ENCODE data around the gene TRA2A.
"Not testable (repeated sequence)": the region's sequence is repeated elsewhere in the genome, so short reads cannot be mapped to it uniquely, and the experiment has no call there.

TRA2A gene

DNA sequence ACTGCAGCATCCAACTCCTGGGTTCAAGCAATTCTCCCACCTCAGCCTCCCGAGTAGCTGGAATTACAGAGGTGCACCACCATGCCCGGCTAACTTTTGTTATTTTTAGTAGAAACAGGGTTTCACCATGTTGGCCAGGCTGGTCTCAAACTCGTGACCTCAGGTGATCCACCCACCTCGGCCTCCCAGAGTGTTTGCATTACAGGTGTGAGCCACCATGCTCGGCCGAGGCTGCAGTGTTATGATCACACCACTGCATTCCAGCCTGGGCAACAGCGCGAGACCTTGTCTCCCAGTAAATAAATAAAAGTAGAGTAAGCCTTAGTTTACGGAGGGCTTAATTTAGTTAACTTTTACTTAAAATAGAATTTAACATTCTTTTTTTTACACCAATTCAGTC is 37.8 kb downstream of the TRA2A start:
- DNase-seq (ENCODE audit: low spot score) = no peak

- DNase-seq (ENCODE audit: low spot score) = no peak
Measured at GRCh38 chr7:23491502-23491901, 40.3 kb downstream of the TRA2A start.

GRCh38 chr7:23490357-23491135 is 41.2 kb downstream of the TRA2A start:
- DNase-seq (ENCODE audit: low spot score) = no peak

- DNase-seq (ENCODE audit: low spot score) = not testable (repeated sequence)
Measured at GRCh38 chr7:23488714-23489113, 43.1 kb downstream of the TRA2A start.

DNA sequence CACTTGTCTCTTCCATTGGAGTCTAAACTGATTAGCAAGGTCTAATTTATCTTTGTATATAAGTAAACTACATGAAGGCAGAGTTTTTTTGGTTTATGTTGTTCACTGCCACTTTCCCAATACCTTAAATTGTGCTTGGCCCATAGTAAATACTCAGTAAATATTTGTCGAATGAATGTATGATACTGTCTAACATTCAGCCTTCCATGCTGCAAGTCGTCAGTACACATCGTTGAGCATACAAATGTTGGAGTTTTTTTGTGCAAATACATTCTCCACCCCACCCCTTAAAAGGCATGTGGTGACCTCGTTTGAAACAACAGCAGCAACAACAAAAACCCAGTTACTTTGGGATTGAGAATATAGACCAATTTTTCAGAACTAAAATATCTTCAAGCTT is 44.1 kb downstream of the TRA2A start:
- DNase-seq (ENCODE audit: low spot score) = no peak

GRCh38 chr7:23486002-23486773 is 45.6 kb downstream of the TRA2A start:
- DNase-seq (ENCODE audit: low spot score) = no peak

DNA sequence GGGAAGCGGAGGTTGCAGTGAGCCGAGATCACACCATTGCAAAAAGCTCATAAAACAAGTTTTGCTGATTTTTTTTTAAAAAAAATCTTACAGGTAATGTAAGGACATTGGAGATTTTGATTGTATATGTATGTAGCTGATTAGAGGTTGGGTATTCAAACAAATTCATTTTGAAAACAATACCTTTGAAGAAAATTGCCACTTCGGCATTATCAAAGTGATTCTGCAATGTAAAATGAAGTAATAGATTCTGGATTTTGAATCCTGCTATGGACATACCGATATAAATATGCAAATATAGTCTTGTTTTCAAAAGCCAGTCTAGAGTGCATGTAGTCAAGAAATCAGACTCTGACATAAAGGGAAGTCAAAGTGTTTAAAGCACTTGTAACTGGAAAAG is 49.1 kb downstream of the TRA2A start:
- DNase-seq (ENCODE audit: low spot score) = no peak

- no peak for DNase-seq (ENCODE audit: low spot score)
Measured at GRCh38 chr7:23477962-23478866, 53.6 kb downstream of the TRA2A start.

- no peak for DNase-seq (ENCODE audit: low spot score)
Measured at GRCh38 chr7:23477157-23477499, 54.7 kb downstream of the TRA2A start.

GRCh38 chr7:23476286-23477156 is 55.3 kb downstream of the TRA2A start:
- no peak for DNase-seq (ENCODE audit: low spot score)

- no peak for DNase-seq (ENCODE audit: low spot score)
Measured at GRCh38 chr7:23475576-23475839, 56.3 kb downstream of the TRA2A start.

DNA sequence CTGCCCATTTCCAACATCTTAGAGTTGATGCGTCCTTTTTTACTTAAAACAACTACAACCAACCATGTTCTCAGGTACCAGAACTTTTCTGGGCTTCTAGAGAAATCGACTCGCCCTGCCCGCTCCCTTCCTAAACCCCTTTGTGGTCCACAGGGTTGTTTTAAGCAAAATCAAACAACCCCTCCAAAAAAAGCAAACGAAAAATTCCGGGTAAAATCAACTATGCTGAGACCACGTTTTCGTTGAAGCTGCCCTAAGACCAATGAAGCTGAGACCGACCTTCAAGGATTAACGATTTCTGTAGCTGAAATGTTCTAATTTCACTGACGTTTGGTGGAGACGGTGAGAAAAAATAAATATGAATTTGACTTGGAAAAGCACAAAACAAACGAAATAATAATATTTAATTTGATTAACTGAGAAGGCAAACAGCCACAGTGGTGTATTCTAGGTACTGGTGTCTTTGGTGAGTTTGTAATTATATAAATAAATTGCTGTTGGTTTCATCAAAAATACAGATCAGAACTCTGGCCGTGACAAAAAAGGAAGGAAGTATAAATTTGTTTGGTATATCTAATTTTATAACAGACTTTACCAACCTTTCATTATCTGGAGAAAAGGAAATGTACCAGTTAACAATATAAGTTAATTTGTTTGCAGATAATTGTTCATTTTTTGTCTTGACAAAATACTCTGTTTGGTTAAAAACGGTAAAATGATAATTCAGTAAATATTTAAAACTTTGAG is 56.8 kb downstream of the TRA2A start:
- no peak for DNase-seq (ENCODE audit: low spot score)

DNA sequence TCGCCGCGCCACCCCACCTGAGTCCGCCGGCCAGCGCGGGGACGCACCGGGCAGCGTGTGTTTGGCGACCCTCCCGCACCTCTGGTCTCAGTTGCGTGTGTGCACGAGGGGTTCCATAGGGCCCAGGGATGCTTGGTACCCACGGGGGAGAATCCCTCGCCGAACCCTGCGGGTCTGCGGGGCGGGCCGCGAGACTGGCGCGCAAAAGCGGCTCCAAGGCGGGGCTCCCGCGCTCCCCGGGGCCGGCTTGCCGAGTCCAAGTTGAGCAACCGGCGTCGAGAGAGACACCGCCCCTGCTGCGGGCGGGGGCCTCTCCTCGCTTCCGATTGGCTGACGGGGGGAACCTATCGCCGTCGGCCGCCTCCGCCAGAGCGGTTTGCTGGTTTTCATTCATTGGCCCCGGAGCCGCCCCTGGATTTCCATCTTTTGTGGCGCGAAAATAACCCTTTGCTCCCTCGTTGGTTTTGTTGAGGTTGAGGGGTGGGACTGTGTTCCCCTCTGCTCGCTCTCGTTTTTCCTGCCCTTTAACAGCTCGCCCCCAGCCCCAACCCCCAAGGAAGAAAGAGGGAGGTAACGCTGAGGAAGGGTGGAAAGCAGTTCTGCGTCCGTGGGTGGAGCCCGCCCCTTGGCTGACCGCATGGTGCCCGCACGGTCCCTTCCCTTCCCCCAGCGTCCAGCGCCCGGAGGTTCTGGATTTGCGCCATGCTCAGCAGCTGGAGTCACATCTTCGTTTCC is 57.5 kb downstream of the TRA2A start:
- DNase-seq (ENCODE audit: low spot score) = peak; percentile 93

- no peak for DNase-seq (ENCODE audit: low spot score)
Measured at GRCh38 chr7:23473844-23474093, 58.0 kb downstream of the TRA2A start.

GRCh38 chr7:23472956-23473843 is 58.6 kb downstream of the TRA2A start:
- no peak for DNase-seq (ENCODE audit: low spot score)

DNA sequence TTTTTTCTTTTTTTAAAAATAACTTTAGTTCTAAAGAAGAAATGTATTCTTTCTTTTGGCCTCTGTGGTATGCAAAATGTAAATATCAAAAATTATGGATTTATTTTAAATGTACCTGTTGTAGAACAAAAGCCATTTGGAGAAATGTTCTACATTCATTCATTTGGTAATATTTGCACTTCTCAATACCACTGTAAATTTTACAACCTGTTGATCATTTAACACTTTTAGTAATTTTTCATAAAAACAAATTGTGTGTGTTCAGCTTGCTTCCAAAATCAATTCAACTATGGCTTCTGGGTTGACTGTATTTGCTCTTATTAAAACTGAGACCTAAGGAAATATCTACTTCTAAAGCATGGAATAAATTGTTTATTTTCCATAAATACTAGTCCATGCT is 59.2 kb downstream of the TRA2A start:
- DNase-seq (ENCODE audit: low spot score) = no peak

DNA sequence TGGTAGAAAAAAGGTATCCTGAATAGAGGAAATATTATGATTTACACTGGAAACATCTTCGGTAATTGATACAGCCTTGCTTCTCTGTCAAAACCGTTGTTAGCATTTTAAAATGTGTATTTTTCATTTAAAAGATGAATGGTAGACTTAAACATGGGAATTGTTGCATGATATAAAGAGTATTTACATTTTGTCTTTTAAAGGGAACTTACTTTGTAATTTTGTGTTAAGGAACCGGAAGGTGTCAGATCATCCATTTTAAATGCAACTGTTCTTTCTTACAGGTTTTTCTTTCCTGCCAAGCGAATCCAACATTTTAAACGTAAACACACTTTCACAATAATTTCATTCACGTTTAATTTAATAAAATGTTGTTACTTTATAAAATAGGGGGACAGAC is 59.7 kb downstream of the TRA2A start:
- DNase-seq (ENCODE audit: low spot score) = no peak

- DNase-seq (ENCODE audit: low spot score) = peak; percentile 88
Measured at GRCh38 chr7:23471106-23471859, 60.5 kb downstream of the TRA2A start.
